CD14-positive monocyte (primary cell): ENCODE measurements around the gene DUSP28. TPM values are rescaled to one million over a fixed set of nuclear protein-coding genes. Genes with fewer than 3 reads are reported as not detected.

ENCODE experiments used
- DNase-seq, 3 donors: peaks; one replicate each; pipeline ENCODE4 v3.0.0-alpha.2; 2011 to 2022
- H2AFZ ChIP-seq: 2 replicates; pipeline ENCODE4 v1.6.0; 2012; ENCODE audit warnings: mild to moderate bottlenecking, low read depth, low read length, inconsistent platforms; ENCODE audit not compliant: insufficient read depth, poor library complexity, severe bottlenecking
- H3K27ac ChIP-seq, 2 donors: 1 replicate in 1 of 2; 2 replicates in 1 of 2; pipeline ENCODE4 v1.5.1; 2012 to 2013; ENCODE audit warnings: low read length in 2 of 2, control low read depth in 1 of 2, inconsistent platforms in 1 of 2, low read depth in 1 of 2, mild to moderate bottlenecking in 1 of 2
- H3K27me3 ChIP-seq, 2 donors: one replicate each; pipeline versions ENCODE4 v1.6.0 to v1.6.1; 2011 to 2013; ENCODE audit warnings: low read length in 2 of 2; ENCODE audit not compliant: control insufficient read depth in 2 of 2, insufficient read depth in 2 of 2
- H3K36me3 ChIP-seq, 2 donors: replicated peaks in 1 of 2; 1 replicate in 1 of 2; 2 replicates in 1 of 2; pipeline versions ENCODE4 v1.5.1 to v1.6.1; 2012 to 2013; ENCODE audit warnings: low read length in 2 of 2, control low read depth in 1 of 2, inconsistent platforms in 1 of 2, mild to moderate bottlenecking in 1 of 2; ENCODE audit not compliant: insufficient read depth in 2 of 2, control insufficient read depth in 1 of 2
- H3K4me1 ChIP-seq, 2 donors: 1 replicate in 1 of 2; 2 replicates in 1 of 2; pipeline versions ENCODE4 v1.5.1 to v1.6.1; 2012 to 2013; ENCODE audit warnings: low read length in 2 of 2, control low read depth in 1 of 2, inconsistent platforms in 1 of 2, mild to moderate bottlenecking in 1 of 2, moderate library complexity in 1 of 2; ENCODE audit not compliant: insufficient read depth in 2 of 2, control insufficient read depth in 1 of 2
- H3K4me2 ChIP-seq: replicated peaks from 2 replicates; pipeline ENCODE3; 2012; ENCODE audit warnings: low read length, moderate library complexity, mild to moderate bottlenecking; ENCODE audit not compliant: poor library complexity, severe bottlenecking; ENCODE audit errors: extremely low read depth
- H3K4me3 ChIP-seq, 3 experiments: fragments of 200-600 bp in 1 of 3; sonication (generic) in 1 of 3; replicated peaks in 1 of 3; 1 replicate in 2 of 3; 2 replicates in 1 of 3; pipeline ENCODE4 v1.5.1; 2011 to 2013; ENCODE audit warnings: low read length in 3 of 3, mild to moderate bottlenecking in 3 of 3, control low read depth in 2 of 3, low read depth in 2 of 3, inconsistent platforms in 1 of 3, moderate library complexity in 1 of 3
- H3K79me2 ChIP-seq: 2 replicates; pipeline ENCODE4 v1.6.0; 2012; ENCODE audit warnings: mild to moderate bottlenecking, control low read depth, inconsistent platforms, low read length, moderate library complexity; ENCODE audit not compliant: insufficient read depth
- H3K9ac ChIP-seq: 2 replicates; pipeline ENCODE4 v1.6.0; 2017; ENCODE audit warnings: low read length, mild to moderate bottlenecking; ENCODE audit not compliant: insufficient read depth, poor library complexity, severe bottlenecking
- H3K9me3 ChIP-seq, 2 donors: replicated peaks in 1 of 2; 1 replicate in 1 of 2; 2 replicates in 1 of 2; pipeline versions ENCODE4 v1.5.1 to v1.6.1; 2012 to 2013; ENCODE audit warnings: low read length in 2 of 2, control low read depth in 1 of 2; ENCODE audit not compliant: control insufficient read depth in 1 of 2, insufficient read depth in 1 of 2
- H4K20me1 ChIP-seq: 2 replicates; pipeline ENCODE4 v1.6.0; 2012; ENCODE audit warnings: mild to moderate bottlenecking, low read length, control low read depth, moderate library complexity; ENCODE audit not compliant: insufficient read depth
- H3K27ac Mint-ChIP-seq, 7 donors: one replicate each; pipeline ENCODE4 v1.8.0; 2020; ENCODE audit warnings: mild to moderate bottlenecking in 7 of 7, mixed read lengths in 7 of 7, moderate library complexity in 6 of 7, inconsistent platforms in 2 of 7
- H3K27me3 Mint-ChIP-seq, 3 donors: one replicate each; pipeline ENCODE4 v1.8.0; 2021 to 2022; ENCODE audit warnings: low read depth in 3 of 3, mild to moderate bottlenecking in 3 of 3, mixed read lengths in 3 of 3, moderate library complexity in 3 of 3, inconsistent platforms in 1 of 3
- H3K36me3 Mint-ChIP-seq, 2 donors: one replicate each; pipeline ENCODE4 v1.8.0; 2020; ENCODE audit warnings: mixed read lengths in 2 of 2, inconsistent platforms in 1 of 2, mild to moderate bottlenecking in 1 of 2
- H3K4me1 Mint-ChIP-seq: one replicate; pipeline ENCODE4 v1.8.0; 2020; ENCODE audit warnings: mild to moderate bottlenecking, mixed read lengths
- H3K4me3 Mint-ChIP-seq, 2 donors: one replicate each; pipeline ENCODE4 v1.8.0; 2020; ENCODE audit warnings: mild to moderate bottlenecking in 2 of 2, mixed read lengths in 2 of 2, moderate library complexity in 1 of 2
- H3K9me3 Mint-ChIP-seq, 7 donors: one replicate each; pipeline ENCODE4 v1.8.0; 2020 to 2022; ENCODE audit warnings: mixed read lengths in 7 of 7, mild to moderate bottlenecking in 6 of 7, moderate library complexity in 6 of 7, inconsistent platforms in 2 of 7
- CTCF ChIP-seq: fragments of 200-600 bp; IDR thresholded peaks from one replicate; pipeline ENCODE4 v1.8.0; 2022; ENCODE audit warnings: antibody characterized with exemption, mild to moderate bottlenecking
- WGBS: methylation state at CpG from one replicate; pipeline ENCODE4 v1.1.5; 2013; ENCODE audit warnings: missing lambda C conversion rate; ENCODE audit not compliant: insufficient coverage; 5-methylcytosine and 5-hydroxymethylcytosine counted together
- intact Hi-C, 2 donors: fragments of 100-400 bp; cut with micrococcal nuclease; formaldehyde crosslinking; loops; one replicate each; pipeline versions ENCODE4 v1.15.0 to v1.15.1; 2023
- polyA plus RNA-seq, 3 donors: library from polyadenylated mRNA; depleted of rRNA in 1 of 3; unstranded in 2 of 3; stranded (reverse) in 1 of 3; fragments of 300-500 nt in 2 of 3; fragments of >200 nt in 1 of 3; fragmentation: Illumina TruSeq in 2 of 3; gene quantifications; 1 replicate in 2 of 3; 2 replicates in 1 of 3; pipeline ENCODE4 v1.2.3, GENCODE V29; 2012 to 2021

The DUSP28 gene
- polyA plus RNA-seq, 3 donors: 10.8 to 17.7 (median 17.1) TPM

GRCh38 chr2:240593026-240593702, 33.0 kb downstream of the DUSP28 start:
- peaks cover 51% of the 10 kb centered on the region for H3K79me2 ChIP-seq

More at GRCh38 chr2:240593026-240593702, 33.0 kb downstream of the DUSP28 start:
- Mint-ChIP-seq H3K27ac (peak overlapping the region in 1 of 7 donors; percentile 71), H3K36me3 (peaks cover 50 to 86% of the 10 kb centered on the region in 2 donors), H3K27me3 (no peaks in the 10 kb centered on the region), H3K4me3 (no peak overlapping the region), H3K9me3 (no peaks in the 10 kb centered on the region), H3K4me1 (peaks cover 11% of the 10 kb centered on the region)
- intact Hi-C loops: no loop called here
- no peak for DNase-seq
- peaks cover 3 to 4% of the 10 kb centered on the region in 2 donors for H3K4me1 ChIP-seq
- H3K36me3 ChIP-seq: peaks cover 68 to 92% of the 10 kb centered on the region in 2 donors
- WGBS: 97% methylated on average over 20 of the region's 20 CpGs
- no peaks in the 10 kb centered on the region for H3K27me3 ChIP-seq
- H3K9ac ChIP-seq: no peak overlapping the region
- H3K9me3 ChIP-seq: no peaks in the 10 kb centered on the region
- no peak overlapping the region for H3K27ac ChIP-seq
- no peak overlapping the region for H3K4me2 ChIP-seq
- TF ChIP-seq CTCF: no peak
- no peak overlapping the region for H3K4me3 ChIP-seq
- peaks cover 54% of the 10 kb centered on the region for H4K20me1 ChIP-seq
- no peak overlapping the region for H2AFZ ChIP-seq
